ENCODE results near the gene ANTXR2.

Gene ANTXR2

GRCh38 chr4:79927931-79928330, 145.1 kb downstream of the ANTXR2 start:
- H3K4me3 ChIP-seq (ENCODE audit: low read depth, low read length) = no peak overlapping the region
- no peak for DNase-seq (ENCODE audit: low read depth)
- no peak for TF ChIP-seq CTCF (conservative IDR thresholded peaks at IDR 0.05; ENCODE audit: low read depth, low read length)

- no peak for TF ChIP-seq CTCF (conservative IDR thresholded peaks at IDR 0.05; ENCODE audit: low read depth, low read length)
- no peak for DNase-seq (ENCODE audit: low read depth)
- H3K4me3 ChIP-seq (ENCODE audit: low read depth, low read length) = no peak overlapping the region
Measured at GRCh38 chr4:79923281-79923680, 149.7 kb downstream of the ANTXR2 start.

- H3K4me3 ChIP-seq (ENCODE audit: low read depth, low read length) = no peak overlapping the region
- DNase-seq (ENCODE audit: low read depth) = no peak
- no peak for TF ChIP-seq CTCF (conservative IDR thresholded peaks at IDR 0.05; ENCODE audit: low read depth, low read length)
Measured at GRCh38 chr4:79922011-79922410, 151.0 kb downstream of the ANTXR2 start.

- TF ChIP-seq CTCF (conservative IDR thresholded peaks at IDR 0.05; ENCODE audit: low read depth, low read length) = no peak
- DNase-seq (ENCODE audit: low read depth) = no peak
- H3K4me3 ChIP-seq (ENCODE audit: low read depth, low read length) = no peak overlapping the region
Measured at GRCh38 chr4:79920163-79920853, 152.7 kb downstream of the ANTXR2 start.

- TF ChIP-seq CTCF (conservative IDR thresholded peaks at IDR 0.05; ENCODE audit: low read depth, low read length) = no peak
- no peak for DNase-seq (ENCODE audit: low read depth)
- H3K4me3 ChIP-seq (ENCODE audit: low read depth, low read length) = no peak overlapping the region
Measured at GRCh38 chr4:79918292-79918691, 154.7 kb downstream of the ANTXR2 start.

GRCh38 chr4:79917246-79917645, 155.8 kb downstream of the ANTXR2 start:
- peak; percentile 86 for TF ChIP-seq CTCF (conservative IDR thresholded peaks at IDR 0.05; ENCODE audit: low read depth, low read length)
- peak; percentile 76 for DNase-seq (ENCODE audit: low read depth)
- H3K4me3 ChIP-seq (ENCODE audit: low read depth, low read length) = no peak overlapping the region

GRCh38 chr4:79915246-79915645, 157.8 kb downstream of the ANTXR2 start:
- DNase-seq (ENCODE audit: low read depth) = no peak
- no peak overlapping the region for H3K4me3 ChIP-seq (ENCODE audit: low read depth, low read length)
- no peak for TF ChIP-seq CTCF (conservative IDR thresholded peaks at IDR 0.05; ENCODE audit: low read depth, low read length)

Measured in choroid plexus epithelial cell (primary cell).